NCI-H187 treated with DMSO at 0.1 percent for 48 hours (cell line): Measurements from ENCODE around the gene COL5A2.

Experiments used
- DNase-seq: peaks from one replicate; lab custom pipeline; 2025; lab: John Stamatoyannopoulos, UW

Gene COL5A2

DNA sequence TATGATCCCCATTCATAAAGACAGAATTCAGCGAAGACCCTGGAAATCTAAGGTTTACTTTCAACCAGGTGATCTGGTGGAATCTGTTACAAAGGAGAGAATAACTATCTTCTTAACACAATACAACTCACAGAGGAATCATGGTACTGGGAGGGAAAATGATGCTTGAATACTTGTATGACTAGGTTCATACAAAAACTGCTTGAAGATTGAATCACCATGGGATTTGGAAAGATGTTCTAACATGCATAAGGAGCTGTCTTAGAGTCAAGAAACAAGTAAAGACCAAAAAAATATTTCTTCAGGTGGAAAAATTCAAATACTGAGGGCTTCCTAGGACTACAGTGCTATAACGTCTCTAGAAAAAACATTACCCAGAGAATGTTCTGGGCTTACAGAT, 32.2 kb downstream of the COL5A2 start:
- no peak for DNase-seq

DNA sequence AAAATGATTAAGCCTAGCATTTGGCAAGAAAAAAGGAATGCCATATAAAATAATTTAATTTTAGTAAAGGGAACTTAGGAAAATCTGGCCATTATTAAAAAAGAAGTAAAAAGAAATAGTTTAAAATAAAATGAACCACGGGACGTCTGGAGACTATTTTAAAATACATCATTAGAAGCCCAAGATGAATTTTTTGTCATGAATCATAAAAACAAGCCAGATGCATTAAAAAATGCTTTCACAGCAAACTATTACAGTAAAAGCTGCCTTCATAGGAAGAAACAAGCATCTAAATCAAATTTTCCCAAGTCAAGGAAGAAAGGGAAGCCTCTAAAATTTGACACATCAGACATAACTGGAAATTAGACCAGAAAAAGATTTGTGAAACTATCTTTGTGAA, 33.0 kb downstream of the COL5A2 start:
- DNase-seq = no peak

DNA sequence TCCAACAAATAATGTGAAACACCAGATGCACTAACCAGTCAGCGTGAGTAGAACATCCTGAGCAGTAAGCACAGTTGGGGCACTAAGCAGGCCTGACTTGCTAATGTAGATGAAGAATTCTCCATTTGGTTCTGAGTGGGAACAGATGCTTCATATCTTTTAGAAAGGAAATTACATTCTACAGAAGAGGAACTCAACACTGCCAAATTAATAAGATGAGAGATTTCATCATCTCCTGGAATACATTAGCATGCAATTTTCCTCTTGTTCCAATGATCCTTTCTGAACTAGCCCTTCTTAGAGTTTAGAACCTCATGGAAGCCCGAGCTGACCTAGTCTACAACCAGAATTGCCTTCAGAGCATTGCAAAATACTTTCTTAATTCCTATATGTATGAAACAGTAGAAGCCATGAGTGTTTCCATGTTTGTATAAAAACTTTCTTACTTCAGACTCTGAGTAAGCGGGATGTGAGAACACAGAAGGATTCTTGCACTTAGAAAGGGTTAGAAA, 34.8 kb downstream of the COL5A2 start:
- DNase-seq = no peak

DNA sequence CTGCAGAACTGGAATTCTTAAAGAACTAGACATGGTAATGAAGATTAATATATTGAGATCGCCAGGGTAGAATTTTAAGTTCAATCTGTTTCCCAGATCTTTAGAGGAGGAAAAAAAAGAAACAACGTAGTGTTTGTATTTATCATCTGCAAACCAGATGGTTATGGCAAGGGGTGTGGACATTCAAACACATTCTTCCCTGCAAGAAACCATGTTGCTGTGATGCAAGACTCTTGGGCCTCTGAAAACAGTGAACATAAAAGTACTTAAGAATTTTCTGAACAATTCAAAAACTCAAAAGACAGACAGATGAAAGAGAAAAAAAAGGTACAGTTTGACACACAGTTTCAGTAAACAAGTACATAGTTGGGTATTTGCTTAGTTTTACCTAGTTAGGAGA, 35.6 kb downstream of the COL5A2 start:
- no peak for DNase-seq

DNA sequence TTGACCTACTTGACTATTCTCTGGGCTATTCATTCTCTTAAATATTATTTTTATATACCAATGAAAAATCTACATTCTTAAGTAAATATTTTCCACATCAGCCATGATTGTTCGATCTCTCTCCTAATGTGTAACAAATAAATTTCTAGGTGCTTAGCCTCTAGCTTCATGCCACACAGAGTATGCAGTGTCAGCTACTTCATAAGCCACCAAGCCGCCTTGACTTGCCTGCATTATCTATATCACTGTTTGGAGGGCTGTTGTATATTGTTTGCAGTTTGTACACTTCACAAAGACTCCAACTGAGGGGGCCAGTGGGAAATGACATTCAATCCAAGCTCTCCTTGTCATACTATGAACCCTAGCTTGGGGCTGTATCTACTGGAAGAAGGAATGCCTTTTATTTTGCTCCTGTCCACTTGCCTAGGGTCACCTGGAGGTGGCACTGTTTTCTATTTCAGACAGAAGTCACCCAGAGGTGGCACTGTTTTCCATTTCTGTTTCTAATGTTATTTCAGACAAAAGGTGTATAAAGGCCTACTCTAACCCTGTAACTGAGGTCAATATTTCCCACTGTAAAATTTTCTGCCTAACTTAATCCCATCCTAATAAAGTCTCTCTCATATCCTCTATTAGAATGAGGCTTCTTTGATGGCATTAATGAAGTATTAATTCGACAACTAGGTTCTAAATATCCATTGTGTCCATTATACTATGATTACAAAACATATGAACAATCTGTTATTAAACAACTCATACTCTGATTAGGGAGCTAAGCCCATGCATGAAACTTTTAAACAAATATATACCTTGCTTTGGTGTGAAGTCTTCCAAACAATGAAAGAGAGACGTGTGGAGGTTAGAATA, 36.4 kb downstream of the COL5A2 start:
- DNase-seq = no peak

DNA sequence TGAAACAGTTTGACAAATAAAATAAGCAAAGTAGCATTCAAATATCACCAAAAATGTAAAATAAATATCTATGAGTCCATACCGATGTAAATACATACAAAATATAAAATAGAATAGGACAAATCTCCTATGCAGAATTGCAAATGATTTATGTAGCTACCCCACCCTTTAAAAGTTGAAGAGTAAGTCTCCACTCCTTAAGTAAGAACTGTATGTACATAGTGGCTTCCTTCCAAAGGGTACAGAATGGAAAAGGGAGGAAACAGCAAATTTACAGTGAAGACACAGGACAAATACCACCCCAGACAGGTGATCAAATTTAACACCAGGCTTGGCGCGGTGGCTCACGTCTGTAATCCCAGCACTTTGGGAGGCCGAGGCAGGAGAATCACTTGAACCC, 40.8 kb downstream of the COL5A2 start:
- DNase-seq = no peak

DNA sequence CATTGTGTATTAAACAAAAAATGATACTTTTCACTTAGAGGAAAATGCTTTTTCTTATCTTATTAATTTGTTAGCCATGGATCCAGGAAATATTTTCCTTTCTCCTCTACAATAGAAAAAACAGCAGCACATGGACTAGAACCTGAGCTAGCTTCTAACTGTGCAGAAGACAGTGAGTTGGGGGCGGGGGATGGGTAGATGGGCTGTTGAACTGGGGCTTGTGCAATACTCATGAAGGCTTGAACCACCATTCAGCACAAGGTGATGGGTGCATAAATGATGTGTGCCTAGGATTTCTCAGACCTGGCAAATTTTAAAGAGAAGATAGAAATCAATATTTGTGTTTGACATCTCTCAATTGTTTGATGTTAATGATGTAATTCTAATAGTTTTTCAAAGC, 42.0 kb downstream of the COL5A2 start:
- no peak for DNase-seq

DNA sequence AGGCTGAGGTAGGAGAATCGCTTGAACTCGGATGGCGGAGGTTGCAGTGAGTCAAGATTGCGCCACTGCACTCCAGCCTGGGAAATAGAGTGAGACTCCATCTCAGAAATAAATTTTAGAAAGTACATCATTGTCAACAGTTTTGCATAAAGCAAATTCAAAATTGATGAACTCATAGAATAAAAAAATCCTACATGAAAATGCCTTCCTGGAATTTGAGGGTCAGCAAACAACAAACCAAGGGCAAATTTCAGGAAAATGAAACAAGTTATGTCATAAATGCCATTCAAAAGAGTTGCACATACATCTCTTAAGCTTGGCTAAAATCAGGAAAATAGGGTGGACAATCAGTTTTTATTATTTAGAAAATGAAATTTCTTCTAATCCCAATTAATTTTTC, 45.1 kb downstream of the COL5A2 start:
- DNase-seq = no peak

DNA sequence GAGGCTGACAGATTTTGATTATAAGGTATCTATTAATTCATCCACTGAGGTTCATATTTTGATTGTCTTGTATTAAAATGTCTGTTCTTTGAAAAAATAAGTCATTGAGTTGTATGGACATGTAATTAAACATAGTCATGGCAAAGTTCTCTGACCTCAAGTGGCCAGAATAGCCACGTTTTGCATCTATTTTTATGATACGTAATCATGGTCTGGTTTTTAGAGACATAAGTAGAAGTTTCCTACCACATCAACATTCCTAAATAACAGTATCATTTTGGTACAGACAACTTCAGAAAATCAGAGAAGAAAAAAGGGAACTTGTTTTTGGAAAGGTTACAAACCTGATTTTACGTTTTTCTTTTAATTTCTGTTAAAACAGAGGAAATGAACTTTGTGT, 47.6 kb downstream of the COL5A2 start:
- no peak for DNase-seq

DNA sequence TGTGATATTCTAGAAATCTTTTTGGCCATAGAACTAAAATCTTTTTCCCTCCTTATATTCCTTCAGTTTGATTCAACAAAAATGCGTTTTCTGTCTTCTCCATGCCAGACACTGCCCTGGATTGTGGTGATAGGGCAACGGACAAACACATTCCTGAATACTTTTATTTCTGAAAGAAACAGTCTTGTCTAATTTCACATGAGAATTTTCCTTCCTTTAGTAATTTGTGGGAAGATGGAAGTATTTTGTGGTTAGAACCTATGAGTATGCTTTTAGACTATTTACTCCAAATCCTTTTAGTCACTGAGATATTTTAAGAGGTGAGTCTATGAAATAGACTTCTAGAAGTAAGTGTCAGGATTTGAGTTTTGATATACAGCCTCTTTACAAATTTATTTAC, 49.6 kb downstream of the COL5A2 start:
- no peak for DNase-seq

DNA sequence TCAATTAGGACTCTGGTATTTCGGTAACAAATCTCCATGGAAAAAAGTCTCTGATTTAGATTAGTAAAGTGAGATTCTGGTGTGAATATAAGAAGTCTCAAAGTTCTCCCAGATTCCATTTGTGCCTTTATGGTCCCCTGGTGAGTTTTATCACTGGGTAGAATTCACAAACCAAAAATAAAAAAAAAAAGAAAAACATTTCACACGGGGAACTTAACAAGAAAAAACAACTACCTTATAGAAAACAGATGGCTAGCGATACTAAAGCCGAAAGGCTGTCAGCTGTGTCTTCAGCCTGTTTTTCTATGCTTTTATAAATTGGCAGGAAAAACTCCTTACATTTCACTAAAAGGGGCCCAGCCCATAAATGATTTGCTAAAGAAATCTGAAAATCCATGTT, 50.6 kb downstream of the COL5A2 start:
- DNase-seq = no peak

DNA sequence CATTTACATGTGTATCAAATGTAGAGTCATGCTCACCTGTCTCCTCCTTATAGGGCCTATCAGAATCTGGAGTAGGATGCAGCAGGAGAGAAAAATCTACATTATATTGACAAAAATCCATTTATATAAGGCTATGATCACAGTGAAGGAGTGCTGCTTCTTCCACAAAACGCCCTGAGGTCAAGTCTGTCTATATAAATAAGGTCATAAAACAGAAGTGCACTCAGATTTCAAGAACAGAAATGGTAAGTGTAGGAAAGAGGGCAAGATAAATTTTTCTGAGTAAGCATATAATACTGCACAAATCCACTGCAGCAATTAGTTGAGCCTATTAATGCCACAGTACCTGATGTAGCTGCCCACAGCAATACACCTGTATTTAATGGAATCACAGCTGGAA, 51.8 kb downstream of the COL5A2 start:
- no peak for DNase-seq

DNA sequence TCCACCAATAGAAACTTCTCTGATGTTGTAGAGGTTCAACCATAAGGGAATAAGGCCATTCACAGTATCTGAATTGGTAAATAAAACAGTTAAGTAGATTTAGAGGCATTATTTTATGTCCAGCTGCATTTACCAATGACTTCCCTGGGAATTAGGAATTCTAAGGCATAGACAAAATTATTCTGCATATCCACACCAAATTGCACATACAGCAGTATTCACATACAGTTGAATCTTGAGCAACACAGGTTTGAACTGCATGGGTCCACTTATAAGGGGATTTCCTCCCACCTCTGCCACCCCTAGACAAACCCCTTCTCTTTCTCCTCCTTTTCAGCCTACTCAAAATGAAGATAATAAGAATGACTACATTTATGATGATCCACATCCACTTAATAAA, 54.4 kb downstream of the COL5A2 start:
- no peak for DNase-seq

DNA sequence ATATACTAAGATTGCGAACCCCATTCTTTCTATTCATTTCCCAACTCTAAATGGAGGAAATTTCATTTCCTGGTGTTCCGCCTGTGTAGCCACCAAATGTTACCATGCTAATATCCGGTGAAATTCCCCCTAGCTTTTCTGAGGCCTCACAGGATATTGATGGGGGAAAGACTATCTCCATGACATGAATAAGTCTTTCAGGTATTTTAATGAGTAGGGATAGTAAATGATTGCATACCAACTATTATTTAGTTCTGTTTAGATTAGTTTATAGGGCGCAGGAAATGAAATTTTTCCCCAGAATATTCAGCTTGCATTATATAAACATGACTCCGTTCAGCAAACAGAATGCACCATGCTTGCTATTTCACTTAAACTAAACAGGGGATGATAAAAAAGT, 55.4 kb downstream of the COL5A2 start:
- DNase-seq = no peak

DNA sequence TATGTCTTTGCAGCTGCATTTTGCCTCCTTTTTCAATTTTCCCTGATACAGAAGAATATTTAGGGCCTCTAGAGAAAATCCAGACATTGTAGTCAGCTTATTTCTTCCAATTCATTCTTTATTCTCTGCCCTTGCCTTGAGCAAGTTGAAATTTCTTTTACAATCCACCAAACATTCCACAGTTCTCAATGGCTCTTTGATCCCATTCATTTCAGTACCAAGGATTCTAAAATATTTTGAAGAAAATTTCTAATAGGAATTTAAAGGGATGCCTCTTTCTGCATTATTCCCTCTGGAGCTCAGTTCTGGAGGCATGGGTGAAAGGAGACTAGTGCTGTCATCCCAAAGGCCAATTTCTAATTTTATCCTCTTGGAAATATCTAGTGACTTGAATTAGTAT, 61.2 kb downstream of the COL5A2 start:
- DNase-seq = no peak

DNA sequence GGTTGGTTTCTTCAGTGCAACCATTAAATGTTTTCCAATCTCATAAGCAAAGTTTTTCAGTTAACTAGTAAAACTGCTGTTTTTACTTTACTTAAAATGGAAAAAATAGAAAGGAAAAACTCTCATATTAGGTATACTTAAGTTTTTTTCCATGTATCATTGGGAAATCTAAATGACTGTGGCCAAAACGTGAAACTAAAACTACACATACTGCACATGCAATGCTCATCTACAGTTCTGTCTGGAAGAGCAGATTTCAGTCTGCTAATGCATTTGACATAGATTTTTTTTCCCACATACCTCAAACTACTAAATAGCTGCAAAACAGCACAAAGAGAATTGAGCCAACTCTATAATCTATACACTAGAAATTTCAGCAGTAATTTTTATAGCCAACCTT, 62.6 kb downstream of the COL5A2 start:
- DNase-seq = no peak

DNA sequence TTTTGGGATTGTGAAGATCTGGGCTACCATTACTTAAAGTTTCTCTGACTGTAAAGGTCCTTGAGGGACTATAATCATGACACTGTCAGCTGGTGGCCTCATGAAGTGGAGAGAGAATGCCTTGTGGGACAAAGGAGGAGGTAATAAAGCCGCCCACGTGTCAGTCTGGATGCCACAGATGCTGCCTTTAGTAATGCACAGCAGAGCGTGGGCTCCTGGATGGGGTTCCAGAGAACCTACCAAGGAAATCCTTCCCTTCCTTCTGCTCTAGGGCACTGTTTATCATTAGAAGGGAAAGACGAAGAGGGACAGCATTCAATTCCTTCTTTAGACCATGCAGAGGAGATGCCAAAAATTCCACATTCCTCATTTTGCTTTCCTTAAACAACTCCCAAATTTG, 63.5 kb downstream of the COL5A2 start:
- DNase-seq = no peak

DNA sequence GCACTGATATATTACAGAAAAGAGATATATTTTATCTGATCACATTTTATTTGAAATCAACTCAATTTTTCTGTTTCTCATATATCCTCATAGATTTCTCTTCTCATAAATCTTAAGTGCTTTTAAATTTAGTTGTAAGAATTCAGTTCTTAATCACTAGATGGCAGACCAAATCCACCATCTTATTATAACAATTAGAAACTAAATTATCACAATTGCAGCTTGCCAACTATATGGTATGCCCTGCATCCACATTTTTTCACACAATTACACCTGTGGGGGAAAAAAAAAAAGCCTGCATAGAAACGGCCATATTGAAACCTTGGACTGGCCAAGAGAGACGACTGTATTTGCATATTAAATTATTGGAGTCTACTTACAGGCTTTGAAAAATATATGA, 64.4 kb downstream of the COL5A2 start:
- no peak for DNase-seq

DNA sequence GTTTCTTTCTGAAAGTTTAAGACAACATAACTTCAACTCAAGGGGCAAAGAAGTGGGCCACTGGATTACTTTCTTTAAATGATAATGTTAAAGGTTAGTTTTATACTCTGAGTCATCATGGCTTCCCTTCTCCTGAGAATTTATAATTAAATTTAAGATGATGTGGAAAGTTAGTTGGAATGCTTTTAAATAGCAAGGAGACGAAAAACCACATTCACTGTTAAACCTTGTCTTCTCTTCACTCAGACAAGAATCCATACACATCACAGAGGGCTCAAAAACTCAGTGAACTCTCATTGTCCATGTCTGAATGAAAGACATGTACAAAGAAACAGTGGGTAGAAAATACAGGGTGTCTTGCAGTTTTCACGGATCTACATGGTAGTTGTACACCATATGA, 65.6 kb downstream of the COL5A2 start:
- DNase-seq = no peak

DNA sequence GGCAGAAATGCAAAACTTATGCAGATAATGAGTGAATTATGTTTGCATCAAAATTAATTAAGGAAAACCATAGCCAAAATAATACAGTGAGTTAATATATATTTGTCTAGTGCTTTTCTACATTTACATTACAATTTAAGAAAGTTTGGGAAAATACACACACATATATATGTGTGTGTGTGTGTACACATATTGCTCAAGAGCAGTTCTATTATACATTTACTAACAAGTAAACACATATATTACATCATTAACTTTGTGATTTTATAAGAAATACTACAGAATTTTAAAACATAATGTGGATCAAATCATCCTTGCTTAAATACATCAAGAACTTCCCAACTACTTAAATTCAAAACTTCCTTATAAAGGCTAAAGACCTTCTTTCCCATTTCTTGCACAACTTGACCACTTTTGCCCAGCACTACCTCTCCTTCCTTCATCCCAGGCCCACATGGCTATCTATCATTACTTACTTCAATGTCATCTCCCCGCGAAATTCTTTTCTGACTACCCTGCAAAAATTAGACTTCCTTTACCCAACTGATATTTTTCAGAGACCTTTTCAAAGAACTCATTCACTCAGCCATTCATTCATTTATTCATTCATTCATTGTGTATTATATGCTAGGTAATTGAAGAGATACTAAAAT, 68.4 kb downstream of the COL5A2 start:
- no peak for DNase-seq

DNA sequence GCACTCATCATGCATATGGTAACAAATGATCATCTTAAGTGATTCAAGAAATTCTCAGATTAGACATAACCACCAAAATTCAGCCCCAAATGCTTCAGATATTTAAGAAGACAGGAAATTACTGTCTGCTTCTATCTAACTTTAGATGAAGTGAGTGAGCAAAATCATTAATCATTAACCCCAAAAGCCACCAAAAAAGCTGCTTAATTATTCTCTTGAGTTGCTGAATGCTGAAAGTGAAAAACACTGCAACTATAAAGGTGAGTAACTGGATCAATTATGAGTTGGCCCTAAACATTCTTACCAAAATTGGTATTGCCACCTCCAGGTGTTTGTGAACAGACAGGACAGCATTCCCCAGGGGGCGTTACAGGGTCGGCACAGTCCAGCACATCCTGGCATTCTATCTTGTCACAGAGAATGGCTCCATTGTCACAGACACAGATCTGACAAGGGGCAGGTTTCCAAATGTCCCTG, 69.6 kb downstream of the COL5A2 start:
- no peak for DNase-seq

DNA sequence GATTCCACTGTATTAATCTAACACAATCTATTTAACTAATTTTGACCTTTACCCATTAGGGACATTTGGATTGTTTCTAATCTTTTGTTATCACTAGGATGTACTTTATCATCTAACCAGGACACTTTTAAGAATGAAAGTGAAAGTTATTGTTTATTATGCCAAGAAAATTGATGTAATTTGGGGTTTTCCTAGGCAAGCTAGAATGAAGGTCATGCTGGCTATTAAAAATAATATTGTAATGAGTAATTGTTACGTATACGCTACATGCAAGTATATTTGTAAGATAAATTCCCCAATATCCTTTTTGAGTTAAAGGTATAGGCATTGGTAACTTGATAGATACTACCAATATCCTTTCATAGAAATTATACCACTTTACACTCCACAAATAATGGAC, 74.6 kb downstream of the COL5A2 start:
- DNase-seq = no peak

DNA sequence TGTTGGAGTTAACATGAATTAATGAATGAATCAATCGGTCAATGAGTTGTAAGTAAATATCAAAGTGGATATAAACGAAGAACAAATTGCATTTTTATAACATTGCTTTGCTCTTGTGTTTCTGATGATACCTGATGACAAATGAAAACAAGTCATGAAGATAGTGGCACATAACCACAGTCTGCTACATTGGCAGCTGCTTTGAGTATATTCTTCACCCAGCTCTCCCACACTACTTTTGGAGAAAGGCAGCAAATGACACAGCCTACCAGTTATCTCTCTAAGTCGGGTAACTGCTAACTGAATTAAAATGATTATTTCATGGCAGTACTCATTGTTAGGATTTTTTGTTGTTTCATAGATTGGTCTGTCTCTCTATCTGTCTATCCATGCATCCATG, 76.8 kb downstream of the COL5A2 start:
- no peak for DNase-seq

DNA sequence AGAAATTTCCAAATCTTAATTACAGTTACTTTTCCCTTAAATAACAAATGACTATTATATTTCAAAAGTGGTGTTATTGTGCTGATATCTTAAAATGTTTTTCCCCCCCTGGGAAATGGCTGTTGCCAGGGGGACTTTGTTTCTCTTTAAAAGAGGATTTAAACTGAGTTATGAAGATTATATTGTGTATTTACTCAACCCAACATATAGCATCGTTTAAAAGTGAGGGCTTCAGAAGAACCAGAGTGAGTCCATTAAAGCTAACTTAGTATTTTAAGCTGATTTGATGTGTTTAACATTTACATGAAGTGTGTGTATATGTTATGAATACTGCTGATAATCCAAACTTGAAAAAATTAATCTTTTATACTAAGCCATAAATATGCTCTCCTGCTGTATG, 81.6 kb downstream of the COL5A2 start:
- no peak for DNase-seq
